HEK293 (cell line): ENCODE results near the gene SZT2.

ENCODE experiments used
- CTCF ChIA-PET: fragments of 350-600 bp; formaldehyde crosslinking; extraction: SDS; loops from one replicate; lab custom pipeline; 2021; ENCODE audit warnings: antibody characterized with exemption; lab: Yijun Ruan, JAX
- POLR2A ChIA-PET: fragments of 300-600 bp; formaldehyde crosslinking; extraction: SDS; loops from one replicate; lab custom pipeline; 2020; ENCODE audit warnings: antibody characterized with exemption, inconsistent platforms; lab: Yijun Ruan, JAX
- H3K27ac ChIP-seq: fragments of 200-500 bp; sonication (Bioruptor generic); 2 replicates; pipeline ENCODE4 v1.5.1; 2014; ENCODE audit warnings: low read depth, low read length, control low read depth, inconsistent platforms; ENCODE audit errors: extremely low read depth
- H3K36me3 ChIP-seq, 2 experiments: fragments of 200-500 bp in 1 of 2; sonication (Bioruptor generic) in 1 of 2; 1 replicate in 1 of 2; 2 replicates in 1 of 2; pipeline ENCODE4 v1.5.1; 2014 to 2017; ENCODE audit warnings: inconsistent platforms in 2 of 2, low read length in 2 of 2; ENCODE audit not compliant: control insufficient read depth in 2 of 2, insufficient read depth in 1 of 2
- H3K4me1 ChIP-seq: fragments of 200-500 bp; sonication (Bioruptor generic); 2 replicates; pipeline ENCODE4 v1.5.1; 2014; ENCODE audit warnings: mild to moderate bottlenecking, low read length, inconsistent platforms; ENCODE audit not compliant: control insufficient read depth, insufficient read depth
- H3K4me3 ChIP-seq: 2 replicates; pipeline ENCODE4 v1.5.1; 2011; ENCODE audit warnings: low read depth, mild to moderate bottlenecking, control low read depth, low read length, moderate library complexity
- H3K9me3 ChIP-seq: fragments of 200-500 bp; sonication (Bioruptor generic); 2 replicates; pipeline ENCODE4 v1.5.1; 2014; ENCODE audit warnings: low read depth, low read length, inconsistent platforms; ENCODE audit not compliant: control insufficient read depth, insufficient read depth
- GLI2 ChIP-seq: fragments of 450-650 bp; formaldehyde crosslinking; IDR thresholded peaks from 2 replicates; pipeline ENCODE4; 2017; ENCODE audit warnings: missing biosample characterization, missing genetic modification characterization, low read depth, borderline replicate concordance
- HOXA7 ChIP-seq: sonication (generic); formaldehyde crosslinking; IDR thresholded peaks from 2 replicates; pipeline ENCODE4 v1.8.1; 2022; ENCODE audit warnings: missing genetic modification reagents, borderline replicate concordance
- PRDM10 ChIP-seq: fragments of 450-650 bp; formaldehyde crosslinking; IDR thresholded peaks from 2 replicates; pipeline ENCODE4 v1.5.1; 2016; ENCODE audit warnings: missing biosample characterization, missing genetic modification characterization
- YY1 ChIP-seq: fragments of 450-650 bp; formaldehyde crosslinking; IDR thresholded peaks from 2 replicates; pipeline ENCODE4 v1.5.1; 2018; ENCODE audit warnings: missing biosample characterization, missing genetic modification characterization
- ZBTB10 ChIP-seq: fragments of 450-650 bp; formaldehyde crosslinking; IDR thresholded peaks from 2 replicates; pipeline ENCODE4 v1.5.1; 2016; ENCODE audit warnings: missing biosample characterization, missing genetic modification characterization
- ZBTB6 ChIP-seq: fragments of 450-650 bp; formaldehyde crosslinking; IDR thresholded peaks from 2 replicates; pipeline ENCODE4 v1.5.1; 2017; ENCODE audit warnings: missing biosample characterization, missing genetic modification characterization
- ZEB2 ChIP-seq: fragments of 450-650 bp; formaldehyde crosslinking; IDR thresholded peaks from 2 replicates; pipeline ENCODE4 v1.5.1; 2016; ENCODE audit warnings: missing biosample characterization, missing genetic modification characterization
- ZFP69B ChIP-seq: fragments of 450-650 bp; formaldehyde crosslinking; IDR thresholded peaks from 2 replicates; pipeline ENCODE4 v1.5.1; 2016; ENCODE audit warnings: missing biosample characterization, missing genetic modification characterization
- ZNF133 ChIP-seq: fragments of 450-650 bp; formaldehyde crosslinking; IDR thresholded peaks from 2 replicates; pipeline ENCODE4 v1.5.1; 2016; ENCODE audit warnings: missing biosample characterization, missing genetic modification characterization
- ZNF169 ChIP-seq: fragments of 450-650 bp; formaldehyde crosslinking; IDR thresholded peaks from 2 replicates; pipeline ENCODE4 v1.5.1; 2016; ENCODE audit warnings: missing biosample characterization, missing genetic modification characterization
- ZNF175 ChIP-seq: fragments of 450-650 bp; formaldehyde crosslinking; IDR thresholded peaks from 2 replicates; pipeline ENCODE4 v1.5.1; 2016; ENCODE audit warnings: missing biosample characterization, missing genetic modification characterization
- ZNF302 ChIP-seq: fragments of 450-650 bp; formaldehyde crosslinking; IDR thresholded peaks from 2 replicates; pipeline ENCODE4 v1.5.1; 2016; ENCODE audit warnings: missing biosample characterization, missing genetic modification characterization, low read depth
- ZNF324 ChIP-seq: fragments of 450-650 bp; formaldehyde crosslinking; IDR thresholded peaks from 2 replicates; pipeline ENCODE4 v1.5.1; 2016; ENCODE audit warnings: missing biosample characterization, missing genetic modification characterization
- ZNF391 ChIP-seq: fragments of 450-650 bp; formaldehyde crosslinking; IDR thresholded peaks from 2 replicates; pipeline ENCODE4 v1.5.1; 2016; ENCODE audit warnings: low read depth, missing biosample characterization, missing genetic modification characterization, borderline replicate concordance
- ZNF548 ChIP-seq: fragments of 450-650 bp; formaldehyde crosslinking; IDR thresholded peaks from 2 replicates; pipeline ENCODE4 v1.5.1; 2016; ENCODE audit warnings: missing biosample characterization, missing genetic modification characterization
- ZNF549 ChIP-seq: fragments of 450-650 bp; IDR thresholded peaks from 2 replicates; pipeline ENCODE4 v1.5.1; 2018; ENCODE audit warnings: missing biosample characterization, missing genetic modification characterization, mild to moderate bottlenecking, inconsistent platforms, moderate library complexity
- ZNF561 ChIP-seq: fragments of 450-650 bp; IDR thresholded peaks from 2 replicates; pipeline ENCODE4 v1.5.1; 2018; ENCODE audit warnings: missing biosample characterization, missing genetic modification characterization, borderline replicate concordance
- ZNF658 ChIP-seq: fragments of 450-650 bp; formaldehyde crosslinking; IDR thresholded peaks from 2 replicates; pipeline ENCODE4; 2016; ENCODE audit warnings: missing biosample characterization, missing genetic modification characterization
- ZNF664 ChIP-seq: fragments of 450-650 bp; formaldehyde crosslinking; IDR thresholded peaks from 2 replicates; pipeline ENCODE4 v1.5.1; 2016; ENCODE audit warnings: missing biosample characterization, missing genetic modification characterization
- ZNF701 ChIP-seq: fragments of 450-650 bp; formaldehyde crosslinking; IDR thresholded peaks from 2 replicates; pipeline ENCODE4 v1.5.1; 2016; ENCODE audit warnings: missing biosample characterization, missing genetic modification characterization
- ZNF785 ChIP-seq: fragments of 450-650 bp; formaldehyde crosslinking; IDR thresholded peaks from 2 replicates; pipeline ENCODE4 v1.5.1; 2016; ENCODE audit warnings: missing biosample characterization, missing genetic modification characterization
- TF ChIP-seq, protein P1 (sequence below): fragments of 450-650 bp; formaldehyde crosslinking; IDR thresholded peaks from 2 replicates; pipeline ENCODE4 v1.5.1; 2017; ENCODE audit warnings: missing biosample characterization, missing genetic modification characterization

SZT2 gene

DNA sequence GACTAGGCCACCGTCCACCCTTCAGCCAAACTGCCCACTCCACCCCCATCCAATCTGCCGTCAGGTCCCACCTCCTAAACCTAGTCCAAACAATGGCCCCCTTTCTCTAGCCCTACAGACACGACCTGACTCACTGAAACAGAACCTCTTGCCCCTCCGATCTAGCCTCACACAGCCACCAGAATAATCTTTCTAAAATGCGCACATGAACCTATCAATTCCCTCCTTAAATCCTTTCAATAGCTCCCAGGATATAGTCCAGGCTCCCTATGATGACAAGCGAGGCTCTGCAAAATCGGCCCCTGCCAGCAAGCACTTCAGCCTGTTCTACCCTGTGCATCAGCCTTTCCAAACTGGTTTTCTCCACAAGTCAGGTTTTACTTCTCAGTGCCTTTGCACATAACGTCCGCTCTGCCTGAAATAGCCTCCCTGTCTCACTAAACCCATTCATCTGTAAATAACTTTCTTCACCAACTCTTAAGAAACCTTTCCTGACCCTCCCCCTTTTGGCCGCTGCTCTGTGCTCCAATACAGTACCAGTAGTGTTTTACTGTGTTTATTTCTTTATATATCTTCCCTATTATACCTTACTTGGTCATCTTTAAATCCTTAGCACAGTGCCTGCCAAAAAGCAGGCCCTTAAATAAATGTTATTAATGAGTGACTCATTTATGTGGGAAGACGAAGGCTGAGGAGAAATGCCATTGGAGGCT, 39.9 kb upstream of the SZT2 start (continued):
- 0 out of 2 replicates have a peak, but pooled peaks have one; percentile 16 for TF ChIP-seq ZEB2 (tag by site-specific recombination)
- TF ChIP-seq ZNF391 (tag by site-specific recombination) = peak; percentile 5; the same call in 1 of the 2 replicates

DNA sequence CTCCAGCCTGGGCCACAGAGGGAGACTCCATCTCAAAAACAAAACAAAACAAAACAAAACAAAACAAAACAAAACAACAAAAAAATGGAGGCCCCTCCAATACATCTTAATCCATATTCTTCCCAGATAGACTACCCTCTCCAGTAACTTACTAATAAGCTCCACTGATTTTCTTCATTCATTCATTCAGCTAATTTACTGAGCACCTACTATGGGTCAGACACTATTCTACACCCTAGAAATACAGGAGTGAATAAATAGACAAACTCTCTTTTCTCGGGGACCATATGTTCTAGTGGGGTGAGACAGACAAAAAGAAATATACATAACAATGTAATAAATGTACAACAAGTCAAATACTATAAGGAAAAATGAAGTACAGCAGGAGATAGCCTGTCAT, 38.7 kb upstream of the SZT2 start:
- Histone ChIP-seq H3K4me3 (no peak overlapping the region), H3K4me1 (0 out of 2 replicates have a peak, but pooled peaks cover 3% of the 10 kb centered on the region), H3K27ac (no peak overlapping the region), H3K9me3 (no peaks in the 10 kb centered on the region), H3K36me3 (no peaks in the 10 kb centered on the region)
- ChIA-PET POLR2A (interaction anchor here (0.8 to 2.3 kb wide), 2 partner anchors 8 to 17 kb away, joined by 3 to 5 read pairs; partner anchors contain the start of genes CDC20 and ELOVL1), CTCF (no interaction called here)
- no peak for TF ChIP-seq YY1 (tag by site-specific recombination)
- no peak for TF ChIP-seq ZNF658 (tag by site-specific recombination)
- peak; percentile 50 for TF ChIP-seq PRDM10 (tag by site-specific recombination)
- TF ChIP-seq ZFP69B (tag by site-specific recombination) = no peak
- no peak for TF ChIP-seq ZNF548 (tag by site-specific recombination)
- no peak for TF ChIP-seq ZNF324
- TF ChIP-seq ZNF701 = no peak
- TF ChIP-seq ZNF561 (tag by site-specific recombination) = no peak
- TF ChIP-seq ZNF169 (tag by site-specific recombination) = no peak
- no peak for TF ChIP-seq ZNF175 (tag by site-specific recombination)
- TF ChIP-seq ZNF664 (tag by site-specific recombination) = peak; percentile 54; the same call in 1 of the 2 replicates

GRCh38 chr1:43351421-43352350, 38.0 kb upstream of the SZT2 start:
- ChIA-PET POLR2A (interaction anchor here (0.8 to 2.3 kb wide), 2 partner anchors 7 to 16 kb away, joined by 3 to 5 read pairs; partner anchors contain the start of genes CDC20 and ELOVL1), CTCF (no interaction called here)
- Histone ChIP-seq H3K27ac (no peak overlapping the region), H3K4me3 (no peak overlapping the region), H3K9me3 (no peaks in the 10 kb centered on the region), H3K4me1 (0 out of 2 replicates have a peak, but pooled peaks cover 3% of the 10 kb centered on the region), H3K36me3 (no peaks in the 10 kb centered on the region)
- TF ChIP-seq ZNF133 (tag by site-specific recombination) (no peak), HOXA7 (CRISPR knock-in tag) (no peak), ZBTB10 (tag by site-specific recombination) (no peak), ZNF785 (no peak), ZNF549 (no peak), ZNF302 (no peak), GLI2 (tag by site-specific recombination) (no peak), ZBTB6 (no peak)
- TF ChIP-seq, protein P1, sequence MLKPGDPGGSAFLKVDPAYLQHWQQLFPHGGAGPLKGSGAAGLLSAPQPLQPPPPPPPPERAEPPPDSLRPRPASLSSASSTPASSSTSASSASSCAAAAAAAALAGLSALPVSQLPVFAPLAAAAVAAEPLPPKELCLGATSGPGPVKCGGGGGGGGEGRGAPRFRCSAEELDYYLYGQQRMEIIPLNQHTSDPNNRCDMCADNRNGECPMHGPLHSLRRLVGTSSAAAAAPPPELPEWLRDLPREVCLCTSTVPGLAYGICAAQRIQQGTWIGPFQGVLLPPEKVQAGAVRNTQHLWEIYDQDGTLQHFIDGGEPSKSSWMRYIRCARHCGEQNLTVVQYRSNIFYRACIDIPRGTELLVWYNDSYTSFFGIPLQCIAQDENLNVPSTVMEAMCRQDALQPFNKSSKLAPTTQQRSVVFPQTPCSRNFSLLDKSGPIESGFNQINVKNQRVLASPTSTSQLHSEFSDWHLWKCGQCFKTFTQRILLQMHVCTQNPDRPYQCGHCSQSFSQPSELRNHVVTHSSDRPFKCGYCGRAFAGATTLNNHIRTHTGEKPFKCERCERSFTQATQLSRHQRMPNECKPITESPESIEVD (tag by site-specific recombination) = no peak
